Measurements from ENCODE around the gene ZDHHC14.

The ZDHHC14 gene

GRCh38 chr6:157469378-157469777, 88.4 kb downstream of the ZDHHC14 start:
- Histone ChIP-seq H3K27ac (no peak overlapping the region), H3K36me3 (ENCODE audit: insufficient read depth) (no peaks in the 10 kb centered on the region), H3K4me2 (no peak overlapping the region), H2AFZ (ENCODE audit: low read depth) (no peak overlapping the region), H3K27me3 (ENCODE audit: insufficient read depth, low read depth) (no peaks in the 10 kb centered on the region), H4K20me1 (ENCODE audit: insufficient read depth) (no peaks in the 10 kb centered on the region), H3K4me3 (IDR thresholded peaks at IDR 0.05; ENCODE audit: insufficient read depth, low read depth, low read length) (no peak overlapping the region), H3K4me1 (ENCODE audit: low read depth, poor library complexity, severe bottlenecking) (peaks cover 13% of the 10 kb centered on the region), H3K9ac (no peak overlapping the region), H3K79me2 (ENCODE audit: insufficient read depth, low read depth) (no peaks in the 10 kb centered on the region)
- TF ChIP-seq, protein P1, sequence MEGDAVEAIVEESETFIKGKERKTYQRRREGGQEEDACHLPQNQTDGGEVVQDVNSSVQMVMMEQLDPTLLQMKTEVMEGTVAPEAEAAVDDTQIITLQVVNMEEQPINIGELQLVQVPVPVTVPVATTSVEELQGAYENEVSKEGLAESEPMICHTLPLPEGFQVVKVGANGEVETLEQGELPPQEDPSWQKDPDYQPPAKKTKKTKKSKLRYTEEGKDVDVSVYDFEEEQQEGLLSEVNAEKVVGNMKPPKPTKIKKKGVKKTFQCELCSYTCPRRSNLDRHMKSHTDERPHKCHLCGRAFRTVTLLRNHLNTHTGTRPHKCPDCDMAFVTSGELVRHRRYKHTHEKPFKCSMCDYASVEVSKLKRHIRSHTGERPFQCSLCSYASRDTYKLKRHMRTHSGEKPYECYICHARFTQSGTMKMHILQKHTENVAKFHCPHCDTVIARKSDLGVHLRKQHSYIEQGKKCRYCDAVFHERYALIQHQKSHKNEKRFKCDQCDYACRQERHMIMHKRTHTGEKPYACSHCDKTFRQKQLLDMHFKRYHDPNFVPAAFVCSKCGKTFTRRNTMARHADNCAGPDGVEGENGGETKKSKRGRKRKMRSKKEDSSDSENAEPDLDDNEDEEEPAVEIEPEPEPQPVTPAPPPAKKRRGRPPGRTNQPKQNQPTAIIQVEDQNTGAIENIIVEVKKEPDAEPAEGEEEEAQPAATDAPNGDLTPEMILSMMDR (conservative IDR thresholded peaks at IDR 0.05; ENCODE audit: low read depth, low read length): no peak

DNA sequence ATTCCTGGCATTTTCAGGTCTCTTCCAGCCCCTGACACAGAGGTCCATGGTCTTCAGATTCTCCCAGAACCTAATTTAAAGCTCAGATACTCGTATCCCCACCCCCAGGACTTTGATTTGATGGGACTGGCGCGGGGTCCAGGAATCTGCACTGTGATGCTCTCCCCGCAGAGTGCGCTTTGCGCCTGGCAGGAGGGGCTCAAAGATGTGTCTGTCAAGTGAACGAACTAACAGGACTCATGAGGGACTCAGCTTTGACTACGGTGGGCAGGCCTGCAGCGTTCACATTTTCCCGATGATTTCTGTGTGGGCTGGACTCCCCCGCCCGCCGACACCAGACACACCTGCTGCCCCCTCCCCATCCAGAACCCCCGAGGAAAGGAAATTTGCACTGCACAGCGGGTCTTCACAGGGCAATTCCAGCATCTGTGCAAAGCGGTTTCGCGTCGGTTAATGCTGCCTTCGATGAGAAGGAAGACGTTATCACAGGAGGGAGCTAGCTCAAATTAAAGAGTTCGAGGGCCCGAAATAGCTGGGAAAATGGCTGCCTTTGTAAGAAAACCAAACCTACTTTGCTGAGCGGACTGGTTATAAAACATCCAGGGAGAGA, 90.2 kb downstream of the ZDHHC14 start:
- Histone ChIP-seq H2AFZ (ENCODE audit: low read depth) (no peak overlapping the region), H3K4me2 (no peak overlapping the region), H3K27me3 (ENCODE audit: insufficient read depth, low read depth) (no peaks in the 10 kb centered on the region), H3K9ac (no peak overlapping the region), H3K27ac (no peak overlapping the region), H4K20me1 (ENCODE audit: insufficient read depth) (no peaks in the 10 kb centered on the region), H3K4me3 (IDR thresholded peaks at IDR 0.05; ENCODE audit: insufficient read depth, low read depth, low read length) (no peak overlapping the region), H3K36me3 (ENCODE audit: insufficient read depth) (no peaks in the 10 kb centered on the region), H3K79me2 (ENCODE audit: insufficient read depth, low read depth) (no peaks in the 10 kb centered on the region), H3K4me1 (ENCODE audit: low read depth, poor library complexity, severe bottlenecking) (no peaks in the 10 kb centered on the region)
- TF ChIP-seq, protein P1 (conservative IDR thresholded peaks at IDR 0.05; ENCODE audit: low read depth, low read length): no peak

- Histone ChIP-seq H3K27me3 (ENCODE audit: insufficient read depth, low read depth) (no peaks in the 10 kb centered on the region), H3K4me3 (IDR thresholded peaks at IDR 0.05; ENCODE audit: insufficient read depth, low read depth, low read length) (no peak overlapping the region), H3K27ac (no peak overlapping the region), H3K9ac (no peak overlapping the region), H3K4me1 (ENCODE audit: low read depth, poor library complexity, severe bottlenecking) (no peaks in the 10 kb centered on the region), H3K36me3 (ENCODE audit: insufficient read depth) (no peaks in the 10 kb centered on the region), H3K4me2 (no peak overlapping the region), H3K79me2 (ENCODE audit: insufficient read depth, low read depth) (no peaks in the 10 kb centered on the region), H2AFZ (ENCODE audit: low read depth) (no peak overlapping the region), H4K20me1 (ENCODE audit: insufficient read depth) (no peaks in the 10 kb centered on the region)
- TF ChIP-seq, protein P1 (conservative IDR thresholded peaks at IDR 0.05; ENCODE audit: low read depth, low read length): no peak
Measured at GRCh38 chr6:157471895-157472686, 91.1 kb downstream of the ZDHHC14 start.

DNA sequence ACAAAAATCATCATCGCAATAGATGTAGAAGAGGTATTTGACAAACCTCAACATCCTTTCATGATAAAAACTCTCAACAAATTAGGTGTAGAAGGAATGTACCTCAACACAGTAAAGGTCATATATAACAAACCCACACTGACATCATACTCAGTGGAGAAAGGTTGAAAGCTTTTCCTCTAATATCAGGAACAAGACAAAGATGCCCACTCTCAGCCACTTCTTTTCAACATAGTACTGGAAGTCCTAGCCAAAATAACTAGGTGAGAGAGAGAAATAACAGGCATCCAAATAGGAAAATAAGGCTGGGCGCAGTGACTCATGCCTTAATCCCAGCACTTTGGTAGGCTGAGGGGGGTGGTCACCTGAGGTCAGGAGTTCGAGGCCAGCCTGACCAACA, 95.8 kb downstream of the ZDHHC14 start:
- Histone ChIP-seq H3K4me1 (ENCODE audit: low read depth, poor library complexity, severe bottlenecking) (no peaks in the 10 kb centered on the region), H4K20me1 (ENCODE audit: insufficient read depth) (no peaks in the 10 kb centered on the region), H3K4me3 (IDR thresholded peaks at IDR 0.05; ENCODE audit: insufficient read depth, low read depth, low read length) (no peak overlapping the region), H3K9ac (no peak overlapping the region), H3K27me3 (ENCODE audit: insufficient read depth, low read depth) (no peaks in the 10 kb centered on the region), H2AFZ (ENCODE audit: low read depth) (no peak overlapping the region), H3K36me3 (ENCODE audit: insufficient read depth) (no peaks in the 10 kb centered on the region), H3K27ac (no peak overlapping the region), H3K79me2 (ENCODE audit: insufficient read depth, low read depth) (no peaks in the 10 kb centered on the region), H3K4me2 (no peak overlapping the region)
- TF ChIP-seq, protein P1 (conservative IDR thresholded peaks at IDR 0.05; ENCODE audit: low read depth, low read length): no peak
